ENCODE results near the gene GNAQ.

Gene GNAQ

GRCh38 chr9:78001946-78002731, 29.5 kb downstream of the GNAQ start:
- Histone ChIP-seq H3K4me1 (ENCODE audit: insufficient read depth, low read length) (0 out of 2 replicates have a peak, but pooled peaks cover 6% of the 10 kb centered on the region), H3K36me3 (ENCODE audit: insufficient read depth, low read length) (no peaks in the 10 kb centered on the region), H3K27me3 (ENCODE audit: insufficient read depth, low read length) (no peaks in the 10 kb centered on the region), H3K4me3 (ENCODE audit: low read length) (no peak overlapping the region), H3K9ac (ENCODE audit: low read depth, low read length) (no peak overlapping the region), H3K9me3 (ENCODE audit: insufficient read depth, low read depth, low read length) (no peaks in the 10 kb centered on the region), H3K27ac (ENCODE audit: low read depth, low read length) (no peak overlapping the region)
- 96% methylated on average over 4 of the region's 4 CpGs for WGBS

- no peak overlapping the region for H3K4me3 ChIP-seq (ENCODE audit: low read length)
- H3K27me3 ChIP-seq (ENCODE audit: insufficient read depth, low read length): no peaks in the 10 kb centered on the region
- 100% methylated on average over 2 of the region's 2 CpGs for WGBS
- no peaks in the 10 kb centered on the region for H3K36me3 ChIP-seq (ENCODE audit: insufficient read depth, low read length)
- no peak overlapping the region for H3K9ac ChIP-seq (ENCODE audit: low read depth, low read length)
- H3K4me1 ChIP-seq (ENCODE audit: insufficient read depth, low read length): 0 out of 2 replicates have a peak, but pooled peaks cover 6% of the 10 kb centered on the region
- H3K27ac ChIP-seq (ENCODE audit: low read depth, low read length): no peak overlapping the region
- H3K9me3 ChIP-seq (ENCODE audit: insufficient read depth, low read depth, low read length): no peaks in the 10 kb centered on the region
Measured at GRCh38 chr9:78000221-78000620, 31.4 kb downstream of the GNAQ start.

- Histone ChIP-seq H3K9me3 (ENCODE audit: insufficient read depth, low read depth, low read length) (no peaks in the 10 kb centered on the region), H3K27ac (ENCODE audit: low read depth, low read length) (no peak overlapping the region), H3K4me1 (ENCODE audit: insufficient read depth, low read length) (0 out of 2 replicates have a peak, but pooled peaks cover 6% of the 10 kb centered on the region), H3K27me3 (ENCODE audit: insufficient read depth, low read length) (no peaks in the 10 kb centered on the region), H3K9ac (ENCODE audit: low read depth, low read length) (no peak overlapping the region), H3K36me3 (ENCODE audit: insufficient read depth, low read length) (no peaks in the 10 kb centered on the region), H3K4me3 (ENCODE audit: low read length) (no peak overlapping the region)
- 94% methylated on average over 2 of the region's 2 CpGs for WGBS
Measured at GRCh38 chr9:77999231-77999631, 32.4 kb downstream of the GNAQ start.

GRCh38 chr9:77997611-77998284, 33.9 kb downstream of the GNAQ start:
- Histone ChIP-seq H3K4me3 (ENCODE audit: low read length) (no peak overlapping the region), H3K9ac (ENCODE audit: low read depth, low read length) (no peak overlapping the region), H3K36me3 (ENCODE audit: insufficient read depth, low read length) (no peaks in the 10 kb centered on the region), H3K9me3 (ENCODE audit: insufficient read depth, low read depth, low read length) (no peaks in the 10 kb centered on the region), H3K27me3 (ENCODE audit: insufficient read depth, low read length) (no peaks in the 10 kb centered on the region), H3K27ac (ENCODE audit: low read depth, low read length) (no peak overlapping the region), H3K4me1 (ENCODE audit: insufficient read depth, low read length) (0 out of 2 replicates have a peak, but pooled peaks cover 6% of the 10 kb centered on the region)
- WGBS: 94% methylated on average over 16 of the region's 16 CpGs

- WGBS: 94% methylated on average over 2 of the region's 2 CpGs
- Histone ChIP-seq H3K9me3 (ENCODE audit: insufficient read depth, low read depth, low read length) (no peaks in the 10 kb centered on the region), H3K36me3 (ENCODE audit: insufficient read depth, low read length) (peaks cover 6% of the 10 kb centered on the region; the same call in 1 of the 2 replicates), H3K4me3 (ENCODE audit: low read length) (no peak overlapping the region), H3K9ac (ENCODE audit: low read depth, low read length) (no peak overlapping the region), H3K4me1 (ENCODE audit: insufficient read depth, low read length) (0 out of 2 replicates have a peak, but pooled peaks cover 6% of the 10 kb centered on the region), H3K27me3 (ENCODE audit: insufficient read depth, low read length) (no peaks in the 10 kb centered on the region), H3K27ac (ENCODE audit: low read depth, low read length) (no peak overlapping the region)
Measured at GRCh38 chr9:77996696-77997095, 34.9 kb downstream of the GNAQ start.

- H3K9ac ChIP-seq (ENCODE audit: low read depth, low read length): no peak overlapping the region
- H3K27ac ChIP-seq (ENCODE audit: low read depth, low read length): no peak overlapping the region
- H3K4me3 ChIP-seq (ENCODE audit: low read length): no peak overlapping the region
- no peaks in the 10 kb centered on the region for H3K27me3 ChIP-seq (ENCODE audit: insufficient read depth, low read length)
- no peaks in the 10 kb centered on the region for H3K9me3 ChIP-seq (ENCODE audit: insufficient read depth, low read depth, low read length)
- no peaks in the 10 kb centered on the region for H3K4me1 ChIP-seq (ENCODE audit: insufficient read depth, low read length)
- WGBS: 86% methylated on average over 5 of the region's 5 CpGs
- peaks cover 7% of the 10 kb centered on the region; the same call in 1 of the 2 replicates for H3K36me3 ChIP-seq (ENCODE audit: insufficient read depth, low read length)
Measured at GRCh38 chr9:77991191-77991590, 40.4 kb downstream of the GNAQ start.

GRCh38 chr9:77989909-77990308, 41.7 kb downstream of the GNAQ start:
- H3K36me3 ChIP-seq (ENCODE audit: insufficient read depth, low read length): peaks cover 7% of the 10 kb centered on the region; the same call in 1 of the 2 replicates
- H3K9me3 ChIP-seq (ENCODE audit: insufficient read depth, low read depth, low read length): no peaks in the 10 kb centered on the region
- no peak overlapping the region for H3K27ac ChIP-seq (ENCODE audit: low read depth, low read length)
- no peak overlapping the region for H3K9ac ChIP-seq (ENCODE audit: low read depth, low read length)
- no peaks in the 10 kb centered on the region for H3K4me1 ChIP-seq (ENCODE audit: insufficient read depth, low read length)
- no peak overlapping the region for H3K4me3 ChIP-seq (ENCODE audit: low read length)
- H3K27me3 ChIP-seq (ENCODE audit: insufficient read depth, low read length): no peaks in the 10 kb centered on the region

GRCh38 chr9:77989458-77989857, 42.2 kb downstream of the GNAQ start:
- peaks cover 7% of the 10 kb centered on the region; the same call in 1 of the 2 replicates for H3K36me3 ChIP-seq (ENCODE audit: insufficient read depth, low read length)
- no peak overlapping the region for H3K4me3 ChIP-seq (ENCODE audit: low read length)
- H3K27me3 ChIP-seq (ENCODE audit: insufficient read depth, low read length): no peaks in the 10 kb centered on the region
- no peak overlapping the region for H3K9ac ChIP-seq (ENCODE audit: low read depth, low read length)
- H3K27ac ChIP-seq (ENCODE audit: low read depth, low read length): no peak overlapping the region
- WGBS: 92% methylated on average over 1 of the region's 2 CpGs
- H3K9me3 ChIP-seq (ENCODE audit: insufficient read depth, low read depth, low read length): no peaks in the 10 kb centered on the region
- H3K4me1 ChIP-seq (ENCODE audit: insufficient read depth, low read length): no peaks in the 10 kb centered on the region

GRCh38 chr9:77988630-77989029, 43.0 kb downstream of the GNAQ start:
- H3K4me3 ChIP-seq (ENCODE audit: low read length): no peak overlapping the region
- H3K4me1 ChIP-seq (ENCODE audit: insufficient read depth, low read length): 0 out of 2 replicates have a peak, but pooled peaks cover 2% of the 10 kb centered on the region
- H3K27me3 ChIP-seq (ENCODE audit: insufficient read depth, low read length): no peaks in the 10 kb centered on the region
- H3K27ac ChIP-seq (ENCODE audit: low read depth, low read length): no peak overlapping the region
- peaks cover 7% of the 10 kb centered on the region; the same call in 1 of the 2 replicates for H3K36me3 ChIP-seq (ENCODE audit: insufficient read depth, low read length)
- H3K9me3 ChIP-seq (ENCODE audit: insufficient read depth, low read depth, low read length): no peaks in the 10 kb centered on the region
- no CpG with 5 or more reads among the region's 1 CpG for whole genome bisulfite sequencing
- H3K9ac ChIP-seq (ENCODE audit: low read depth, low read length): no peak overlapping the region

- H3K27ac ChIP-seq (ENCODE audit: low read depth, low read length): no peak overlapping the region
- H3K4me1 ChIP-seq (ENCODE audit: insufficient read depth, low read length): 0 out of 2 replicates have a peak, but pooled peaks cover 2% of the 10 kb centered on the region
- H3K9me3 ChIP-seq (ENCODE audit: insufficient read depth, low read depth, low read length): no peaks in the 10 kb centered on the region
- H3K27me3 ChIP-seq (ENCODE audit: insufficient read depth, low read length): no peaks in the 10 kb centered on the region
- 95% methylated on average over 5 of the region's 5 CpGs for WGBS
- no peak overlapping the region for H3K9ac ChIP-seq (ENCODE audit: low read depth, low read length)
- peaks cover 7% of the 10 kb centered on the region; the same call in 1 of the 2 replicates for H3K36me3 ChIP-seq (ENCODE audit: insufficient read depth, low read length)
- no peak overlapping the region for H3K4me3 ChIP-seq (ENCODE audit: low read length)
Measured at GRCh38 chr9:77987880-77988525, 43.6 kb downstream of the GNAQ start.

Measured in HUES64 (cell line).